HG03066 (cell line): ENCODE measurements around the gene CRIM1.

ENCODE experiments used
- ATAC-seq: cut with Tn5 transposase; IDR thresholded peaks from one replicate; pipeline ENCODE4 v1.9.1; 2021; ENCODE audit warnings: low read depth; ENCODE audit not compliant: unreplicated experiment

Gene CRIM1

DNA sequence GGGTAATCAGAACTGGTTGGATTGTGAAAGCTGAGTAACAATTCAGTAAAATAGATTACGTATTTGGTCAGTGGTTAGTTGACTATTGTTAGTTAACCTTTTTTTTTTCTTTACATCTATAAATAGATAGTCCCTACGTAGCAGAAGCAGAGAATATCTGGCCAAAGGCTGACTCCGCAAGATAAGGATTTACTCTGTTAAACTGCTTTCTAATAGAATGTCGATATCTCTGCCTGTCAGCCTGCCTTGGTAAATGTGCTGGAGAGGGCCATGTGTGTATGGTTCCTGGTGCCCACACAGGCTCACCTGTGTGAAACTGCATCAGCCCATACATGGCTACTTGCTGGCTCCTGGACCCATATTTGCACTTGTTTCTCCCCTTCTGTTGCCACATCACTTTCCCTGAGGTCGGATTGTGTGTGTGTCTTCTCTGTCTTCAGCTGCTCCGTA lies 94.4 kb downstream of the CRIM1 start:
- no peak for ATAC-seq

DNA sequence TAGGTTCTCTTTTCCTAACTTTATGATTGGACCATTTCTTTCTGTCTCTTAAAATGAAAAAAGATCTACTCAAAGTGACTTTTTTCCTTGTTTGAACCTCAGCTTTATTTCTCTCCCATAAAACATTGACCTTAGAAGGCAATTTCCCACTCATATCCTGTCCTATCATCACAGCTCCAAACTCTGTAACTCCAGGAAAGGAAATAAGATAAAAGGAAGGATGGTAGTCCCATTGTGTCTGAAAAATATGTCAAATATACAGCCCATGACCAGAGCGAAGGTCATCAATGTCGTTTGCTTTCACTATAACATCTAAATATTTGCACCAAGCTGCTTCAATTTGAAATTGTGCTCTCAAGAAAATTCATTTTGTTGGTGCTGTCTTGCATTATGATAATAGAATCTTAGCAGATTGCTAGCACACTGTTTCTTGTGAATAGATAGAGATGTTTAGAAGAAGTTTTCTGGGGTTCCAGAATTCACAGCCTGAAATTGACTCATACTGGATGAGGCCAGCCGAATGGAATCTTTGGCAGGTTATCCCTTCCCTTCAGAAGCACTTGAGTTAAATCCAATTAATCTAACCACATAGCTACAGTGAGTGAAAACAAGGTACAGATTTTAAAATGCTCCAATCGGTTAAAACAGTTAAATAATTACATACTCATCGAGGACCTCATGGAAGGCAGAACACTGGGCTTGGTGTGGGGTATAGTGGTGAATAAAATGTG lies 95.1 kb downstream of the CRIM1 start:
- ATAC-seq = no peak

DNA sequence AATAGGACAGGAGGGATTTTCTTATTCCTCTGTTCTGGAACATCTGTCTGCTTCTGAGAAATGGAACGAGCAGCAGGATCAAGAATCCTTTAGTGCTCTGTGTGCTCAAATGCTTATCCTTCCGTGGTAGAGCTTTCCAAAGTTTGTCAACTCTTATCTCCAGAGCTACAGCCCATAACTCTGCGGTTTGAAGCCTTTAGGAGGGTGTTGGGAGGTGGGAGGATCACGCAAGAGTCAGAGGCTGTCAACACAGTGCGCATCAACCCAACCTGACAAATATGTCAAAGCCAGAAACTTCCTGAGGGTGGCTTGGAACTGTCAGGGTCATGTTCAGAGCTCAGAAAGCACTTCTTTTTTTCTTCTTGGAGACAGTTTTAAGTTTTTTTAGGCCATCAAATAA lies 95.9 kb downstream of the CRIM1 start:
- ATAC-seq = no peak

- no peak for ATAC-seq
Measured at GRCh38 chr2:36452260-36452659, 96.7 kb downstream of the CRIM1 start.

- no peak for ATAC-seq
Measured at GRCh38 chr2:36453652-36454051, 98.1 kb downstream of the CRIM1 start.

DNA sequence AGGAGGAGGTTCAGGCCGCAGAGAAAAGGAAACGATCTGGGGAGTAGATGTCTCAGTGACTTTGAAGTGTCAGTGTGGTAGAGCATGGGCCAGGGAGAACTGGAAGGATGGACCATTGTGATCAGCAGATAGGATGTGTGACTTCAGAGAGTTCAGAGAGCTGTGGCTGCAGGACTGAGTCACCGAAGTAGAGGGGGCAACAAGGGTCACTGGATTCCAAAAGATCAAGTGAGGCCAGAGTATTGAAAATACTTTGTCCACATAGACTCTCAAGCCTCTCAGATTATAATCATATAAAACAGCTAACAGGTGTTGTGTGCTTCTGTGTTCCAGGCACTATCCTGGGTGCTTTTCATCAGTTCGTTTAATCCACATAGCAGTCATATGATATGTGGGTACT lies 99.4 kb downstream of the CRIM1 start:
- ATAC-seq = no peak

DNA sequence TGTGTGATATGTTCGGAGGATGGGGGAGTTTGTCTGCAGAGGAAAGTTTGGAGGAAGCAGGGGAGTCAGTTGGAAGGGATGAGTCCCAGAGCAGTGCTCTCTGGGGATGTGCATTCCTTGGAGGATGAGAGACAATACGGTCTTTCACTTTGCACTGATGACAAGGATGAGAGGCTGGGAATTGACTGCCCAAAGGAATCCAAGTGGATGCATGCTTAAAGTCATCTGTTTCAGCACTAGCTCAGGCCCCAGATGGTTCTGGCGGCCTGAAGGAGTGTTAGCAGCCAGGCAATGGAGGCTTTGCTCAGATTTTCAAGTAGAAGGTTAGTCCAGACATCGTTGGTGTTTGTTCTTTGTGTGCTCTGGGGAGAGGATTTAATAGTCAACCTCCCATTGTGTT lies 100.2 kb downstream of the CRIM1 start:
- ATAC-seq = no peak

DNA sequence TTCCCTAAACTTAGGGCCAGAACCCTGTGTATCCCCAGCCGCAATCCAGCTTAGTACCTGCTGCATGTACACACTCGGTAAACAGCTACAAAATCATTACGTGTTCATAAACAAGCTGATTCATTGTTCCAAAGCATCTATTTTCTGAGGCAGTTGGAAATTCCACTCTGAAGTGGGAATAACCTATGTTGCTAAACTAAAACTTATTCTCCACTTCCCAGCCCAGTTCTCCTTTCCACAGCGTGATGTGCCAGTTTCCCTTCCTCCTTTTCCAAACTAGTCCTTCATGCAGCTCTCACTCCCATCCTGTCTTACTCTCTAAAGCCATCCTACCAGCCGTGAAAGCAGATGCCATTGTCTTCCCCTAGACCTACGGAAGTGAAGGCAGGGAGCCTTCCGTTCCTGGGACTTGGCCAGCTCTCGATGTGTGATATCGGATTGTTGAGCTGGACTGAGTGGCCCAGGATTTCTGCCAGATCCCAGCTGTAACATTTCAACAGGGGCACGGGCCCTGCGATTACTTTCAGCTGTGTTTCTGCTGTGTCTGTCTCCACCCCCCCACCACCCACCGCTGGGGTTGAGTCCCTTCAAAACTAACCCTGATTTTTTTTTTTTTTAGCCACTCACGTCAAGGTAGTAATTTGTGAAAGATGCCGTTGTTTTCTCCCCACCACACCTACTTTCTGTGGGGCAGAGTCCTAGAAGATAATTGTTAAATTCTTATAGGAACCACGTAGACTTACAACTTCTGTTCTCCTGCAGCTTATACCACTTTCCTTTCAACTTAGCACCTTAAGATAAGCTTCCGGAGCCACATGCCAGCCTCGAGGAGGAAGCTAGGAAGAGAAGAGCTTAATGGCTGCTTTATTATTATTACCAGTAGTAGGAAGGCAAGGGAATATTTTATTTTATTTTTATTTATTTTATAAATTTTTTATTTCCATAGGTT lies 100.9 kb downstream of the CRIM1 start:
- ATAC-seq = no peak

DNA sequence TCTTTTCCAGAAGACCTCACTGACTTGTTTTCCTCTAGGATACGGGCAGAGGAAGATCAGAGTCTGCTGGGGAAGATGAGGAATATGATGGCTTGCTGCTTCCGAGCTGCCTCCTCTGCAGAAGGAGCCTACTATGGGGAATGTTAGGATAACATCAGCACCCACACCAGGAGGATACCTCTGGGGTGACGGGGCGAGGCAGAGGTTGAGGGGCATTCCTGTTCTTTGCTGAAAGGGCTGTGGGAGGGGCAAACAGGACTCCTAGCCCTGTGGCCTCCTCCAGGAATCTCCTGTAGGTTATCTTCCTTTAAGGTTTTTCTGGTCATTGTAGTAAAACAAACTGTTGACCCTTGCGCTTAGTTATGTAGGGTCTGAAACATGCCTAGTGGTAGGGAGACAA lies 102.5 kb downstream of the CRIM1 start:
- no peak for ATAC-seq

GRCh38 chr2:36459725-36460137 lies 104.2 kb downstream of the CRIM1 start:
- ATAC-seq = no peak

DNA sequence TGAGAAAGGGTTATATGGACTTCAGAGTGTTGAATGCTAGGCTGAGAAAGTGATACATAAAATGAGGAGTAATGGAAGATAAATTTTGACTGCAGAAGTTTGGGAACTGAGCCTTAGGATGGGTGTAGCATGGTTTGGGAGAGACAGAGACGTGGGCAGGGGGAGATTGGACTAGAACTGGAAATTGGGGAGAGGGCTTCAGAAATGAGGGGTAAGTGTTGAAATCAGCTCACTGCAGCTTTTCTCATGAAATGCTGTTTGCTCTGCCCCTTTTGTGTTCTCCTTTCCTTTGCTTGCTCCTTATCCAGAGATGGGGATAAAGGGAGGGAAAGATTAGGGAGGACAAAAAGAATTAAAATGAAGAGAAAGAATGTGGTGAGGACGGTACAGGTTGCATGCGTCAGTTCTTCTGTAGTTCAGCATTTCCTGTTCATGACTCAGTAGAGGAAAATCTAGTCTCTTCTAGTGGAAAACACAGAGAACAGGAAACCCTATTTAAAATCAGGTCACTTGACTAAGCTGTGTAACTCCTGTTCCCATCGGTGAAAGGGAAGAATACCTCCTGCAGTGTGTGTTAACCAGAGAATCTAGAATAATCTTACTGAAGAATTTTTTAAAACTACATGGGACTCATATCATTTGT lies 105.6 kb downstream of the CRIM1 start:
- peak; percentile 70 for ATAC-seq

DNA sequence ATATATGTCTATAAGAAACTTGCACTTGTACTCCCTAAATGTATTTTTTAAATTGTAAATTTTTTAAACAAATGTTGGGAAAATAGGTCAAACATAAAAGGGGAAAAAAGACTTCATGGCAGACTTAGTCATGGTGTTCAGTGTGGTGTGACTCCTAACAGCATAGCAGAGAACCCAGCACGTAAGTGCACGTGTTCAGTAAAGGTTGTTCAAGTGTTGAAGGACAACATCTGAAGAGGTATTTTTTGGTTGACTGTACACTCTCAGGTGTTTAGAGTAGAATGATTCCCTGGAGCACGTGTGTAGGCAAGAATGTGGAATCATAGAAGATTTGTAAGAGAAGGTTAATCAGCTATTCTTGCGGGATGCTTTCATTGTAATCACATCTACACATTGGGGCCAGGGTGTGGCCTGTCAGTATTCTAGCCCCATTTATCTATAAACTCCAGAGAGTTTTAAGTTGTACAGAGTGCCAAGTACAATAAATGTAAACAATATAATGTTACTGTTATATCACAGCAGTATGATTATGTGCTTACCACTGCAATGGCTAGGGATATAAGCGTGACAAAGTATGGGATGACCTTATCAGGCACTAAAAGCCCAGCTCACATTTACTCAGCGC lies 106.8 kb downstream of the CRIM1 start:
- no peak for ATAC-seq

GRCh38 chr2:36463365-36463764 lies 107.8 kb downstream of the CRIM1 start:
- ATAC-seq = no peak

DNA sequence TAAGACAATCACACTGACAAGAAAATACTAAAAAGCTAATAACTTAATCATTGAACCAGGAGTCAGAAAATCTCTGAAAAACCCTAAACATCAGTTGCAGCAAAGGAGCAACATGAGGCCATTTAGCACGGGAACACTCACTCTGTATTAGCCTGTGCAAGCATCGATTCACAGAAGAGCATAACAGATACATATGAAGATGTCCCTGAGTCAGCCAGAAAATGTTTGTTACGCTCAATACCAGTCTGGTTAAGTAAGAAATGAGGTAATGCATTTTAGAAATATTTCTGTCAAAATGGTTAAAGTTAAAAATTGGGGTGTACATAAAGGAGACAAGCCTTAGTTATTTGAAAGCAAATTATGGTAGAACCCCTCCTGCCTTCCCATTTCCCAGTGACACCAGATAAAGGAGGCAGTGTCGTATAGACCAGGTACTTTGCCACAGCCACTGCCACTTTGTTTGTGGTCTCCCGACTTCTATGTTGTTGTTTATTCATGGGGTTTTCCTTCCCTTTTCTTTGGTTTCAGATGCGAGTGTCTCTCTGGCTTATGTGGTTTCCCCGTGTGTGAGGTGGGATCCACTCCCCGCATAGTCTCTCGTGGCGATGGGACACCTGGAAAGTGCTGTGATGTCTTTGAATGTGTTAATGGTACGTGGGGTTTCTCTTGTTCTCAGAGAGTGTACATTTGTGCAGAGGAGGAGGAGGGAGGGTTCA lies 108.6 kb downstream of the CRIM1 start:
- ATAC-seq = no peak

GRCh38 chr2:36466135-36466534 lies 110.6 kb downstream of the CRIM1 start:
- no peak for ATAC-seq

GRCh38 chr2:36468463-36469105 lies 113.0 kb downstream of the CRIM1 start:
- ATAC-seq = no peak

GRCh38 chr2:36469106-36469477 lies 113.5 kb downstream of the CRIM1 start:
- ATAC-seq = no peak

DNA sequence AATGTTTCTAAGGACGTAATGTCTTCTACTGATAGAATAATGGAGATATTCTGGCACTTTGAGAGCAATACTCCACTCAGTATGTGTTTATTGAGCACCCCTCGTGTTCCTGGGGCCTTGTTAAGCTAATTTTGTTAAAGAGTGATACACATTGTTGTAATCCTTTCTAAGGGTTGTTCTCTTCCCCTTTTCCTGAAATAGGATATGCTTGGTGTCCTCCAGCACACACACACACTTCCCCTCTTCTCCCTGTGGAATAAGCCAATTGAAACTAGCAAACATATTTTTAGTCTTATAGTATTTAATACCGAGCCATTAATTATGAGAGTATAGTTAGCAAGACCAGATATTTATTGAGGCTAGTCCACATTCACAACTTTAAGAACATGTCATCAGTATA lies 114.1 kb downstream of the CRIM1 start:
- ATAC-seq = no peak

GRCh38 chr2:36473230-36473629 lies 117.7 kb downstream of the CRIM1 start:
- no peak for ATAC-seq

- no peak for ATAC-seq
Measured at GRCh38 chr2:36476411-36476810, 120.8 kb downstream of the CRIM1 start.
